HFFc6 (cell line): ENCODE results near the gene DST. TPM values are rescaled to one million over a fixed set of nuclear protein-coding genes. Genes with fewer than 3 reads are reported as not detected.

Experiments
- DNase-seq: peaks from one replicate; pipeline ENCODE4 v3.0.0-alpha.2; 2018
- H3K27ac Mint-ChIP-seq: 2 replicates; pipeline ENCODE4 v1.8.0; 2020; ENCODE audit warnings: mild to moderate bottlenecking, mixed read lengths
- H3K27me3 Mint-ChIP-seq: 2 replicates; pipeline ENCODE4 v1.8.0; 2021; ENCODE audit warnings: mild to moderate bottlenecking, moderate library complexity, mixed read lengths; ENCODE audit not compliant: insufficient read depth
- H3K36me3 Mint-ChIP-seq: 2 replicates; pipeline ENCODE4 v1.8.0; 2021; ENCODE audit warnings: low read depth, mixed read lengths
- H3K4me1 Mint-ChIP-seq: 2 replicates; pipeline ENCODE4 v1.8.0; 2020; ENCODE audit warnings: low read depth, mixed read lengths
- H3K4me3 Mint-ChIP-seq: 2 replicates; pipeline ENCODE4 v1.8.0; 2020; ENCODE audit warnings: mild to moderate bottlenecking, moderate library complexity, mixed read lengths
- H3K9me3 Mint-ChIP-seq: 2 replicates; pipeline ENCODE4 v1.8.0; 2020; ENCODE audit warnings: mild to moderate bottlenecking, mixed read lengths
- total RNA-seq, 6 experiments: library from RNA; stranded (reverse); fragmentation: NEBNext Ultra II Directional; extraction: Animal tissue kit (Norgen Biotek cat#: 25700); gene quantifications; 2 replicates in 1 of 6; 3 replicates in 5 of 6; pipeline ENCODE4 v1.2.3, GENCODE V29; 2021
- TF ChIP-seq, protein P1 (sequence below): fragments of 200-600 bp; sonication (generic); IDR thresholded peaks from 2 replicates; pipeline ENCODE4 v1.5.0; 2021; ENCODE audit warnings: antibody characterized with exemption, mild to moderate bottlenecking

Gene DST
- total RNA-seq, 6 experiments from 2014 or later, result 246 to 408 (median 279) TPM

DNA sequence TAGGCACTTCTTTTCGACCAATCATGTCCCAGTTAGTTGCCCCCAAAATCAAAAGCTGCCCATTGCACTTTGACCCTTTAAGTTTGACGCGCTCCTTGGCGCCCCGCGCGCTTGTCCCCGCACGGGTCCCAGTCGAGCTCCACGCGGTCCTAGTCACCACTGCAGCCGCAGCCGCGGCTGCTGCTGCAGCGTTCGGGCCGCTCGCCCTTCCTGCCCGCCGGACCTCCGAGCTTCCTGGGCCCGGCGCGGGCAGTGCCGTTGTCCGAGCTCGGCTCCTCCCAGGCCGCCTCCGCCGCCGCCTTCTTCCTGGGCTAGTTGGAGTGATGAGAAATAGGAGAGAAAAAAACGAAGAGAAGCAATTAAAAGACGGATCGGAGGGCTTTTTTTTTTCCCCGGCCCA, 209.6 kb downstream of the DST start:
- Mint-ChIP-seq H3K4me3 (peak overlapping the region; percentile 12; the same call in 1 of the 2 replicates), H3K27me3 (peaks cover 6% of the 10 kb centered on the region), H3K4me1 (peaks cover 29% of the 10 kb centered on the region), H3K9me3 (peaks cover 5% of the 10 kb centered on the region; the same call in 1 of the 2 replicates), H3K27ac (no peak overlapping the region), H3K36me3 (peaks cover 5% of the 10 kb centered on the region; the same call in 1 of the 2 replicates)
- no peak for DNase-seq
- TF ChIP-seq, protein P1, sequence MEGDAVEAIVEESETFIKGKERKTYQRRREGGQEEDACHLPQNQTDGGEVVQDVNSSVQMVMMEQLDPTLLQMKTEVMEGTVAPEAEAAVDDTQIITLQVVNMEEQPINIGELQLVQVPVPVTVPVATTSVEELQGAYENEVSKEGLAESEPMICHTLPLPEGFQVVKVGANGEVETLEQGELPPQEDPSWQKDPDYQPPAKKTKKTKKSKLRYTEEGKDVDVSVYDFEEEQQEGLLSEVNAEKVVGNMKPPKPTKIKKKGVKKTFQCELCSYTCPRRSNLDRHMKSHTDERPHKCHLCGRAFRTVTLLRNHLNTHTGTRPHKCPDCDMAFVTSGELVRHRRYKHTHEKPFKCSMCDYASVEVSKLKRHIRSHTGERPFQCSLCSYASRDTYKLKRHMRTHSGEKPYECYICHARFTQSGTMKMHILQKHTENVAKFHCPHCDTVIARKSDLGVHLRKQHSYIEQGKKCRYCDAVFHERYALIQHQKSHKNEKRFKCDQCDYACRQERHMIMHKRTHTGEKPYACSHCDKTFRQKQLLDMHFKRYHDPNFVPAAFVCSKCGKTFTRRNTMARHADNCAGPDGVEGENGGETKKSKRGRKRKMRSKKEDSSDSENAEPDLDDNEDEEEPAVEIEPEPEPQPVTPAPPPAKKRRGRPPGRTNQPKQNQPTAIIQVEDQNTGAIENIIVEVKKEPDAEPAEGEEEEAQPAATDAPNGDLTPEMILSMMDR, result no peak

DNA sequence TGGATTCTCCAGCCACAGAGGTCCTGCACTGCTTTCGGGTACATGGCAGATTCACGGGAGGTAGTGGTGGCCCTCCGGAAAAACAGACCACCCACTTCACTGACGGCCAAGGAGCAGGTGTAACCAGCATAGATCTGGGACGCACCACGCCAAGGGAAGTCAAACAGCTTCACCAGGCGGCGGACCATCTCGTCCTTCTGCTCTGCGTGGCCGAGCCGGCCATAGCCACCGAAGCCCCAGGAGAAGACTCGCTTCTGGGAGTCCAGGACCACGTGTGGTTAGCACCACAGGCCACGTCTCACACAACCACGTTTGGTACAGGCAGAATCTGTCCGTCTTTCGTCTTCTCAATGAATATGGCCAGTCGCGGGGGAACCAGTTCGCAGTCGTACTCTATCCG, 210.5 kb downstream of the DST start:
- H3K27me3 Mint-ChIP-seq, result peaks cover 8% of the 10 kb centered on the region
- H3K4me3 Mint-ChIP-seq, result no peak overlapping the region
- H3K36me3 Mint-ChIP-seq, result peaks cover 5% of the 10 kb centered on the region; the same call in 1 of the 2 replicates
- TF ChIP-seq, protein P1, result no peak
- H3K27ac Mint-ChIP-seq, result no peak overlapping the region
- peaks cover 20% of the 10 kb centered on the region for H3K4me1 Mint-ChIP-seq
- H3K9me3 Mint-ChIP-seq, result peaks cover 5% of the 10 kb centered on the region; the same call in 1 of the 2 replicates
- DNase-seq, result no peak

DNA sequence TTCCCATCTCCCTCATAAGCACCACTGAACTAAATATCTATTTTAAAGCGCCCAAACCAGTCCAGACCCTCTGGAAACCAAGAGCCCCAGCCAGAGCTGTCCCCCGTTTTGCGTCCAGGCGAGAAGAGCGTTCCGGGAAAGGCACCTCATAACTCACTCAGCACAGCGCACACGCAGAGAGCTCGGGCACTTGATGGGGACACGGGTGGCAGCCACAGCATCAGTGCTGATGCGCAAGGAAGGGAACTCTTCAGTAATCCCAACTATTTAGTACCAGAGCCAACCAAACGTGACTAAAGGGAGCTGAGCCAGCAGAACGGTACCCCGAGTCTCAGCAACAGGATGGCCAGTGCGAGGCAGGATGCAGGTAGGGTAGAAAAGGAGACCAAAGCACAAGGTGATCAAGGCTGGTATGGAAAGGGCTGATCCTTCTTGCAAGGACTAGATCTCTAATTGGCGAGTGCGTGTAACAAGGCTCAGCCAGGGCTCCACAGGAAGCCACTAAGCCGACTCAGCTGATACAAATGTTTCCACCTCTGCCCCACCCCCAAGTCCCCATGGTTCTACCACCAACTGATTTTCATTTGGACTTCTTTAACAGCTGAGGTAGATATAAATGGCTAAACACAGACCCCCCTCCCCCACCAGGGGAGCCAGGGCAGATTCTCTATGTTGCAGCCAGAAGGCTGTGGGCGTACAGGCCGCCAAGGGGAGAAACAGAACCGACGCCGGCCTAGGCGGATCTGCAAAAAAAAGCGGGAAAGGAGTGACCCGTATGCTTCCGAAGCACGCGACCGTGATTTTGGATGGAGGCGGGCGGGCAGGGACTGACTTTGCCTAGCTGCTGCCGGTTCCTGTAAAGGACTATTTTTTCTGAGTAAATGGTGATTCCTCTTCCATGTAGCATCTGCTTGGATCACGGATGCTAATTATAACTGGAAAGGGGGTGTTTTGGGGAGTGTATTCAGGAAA, 211.8 kb downstream of the DST start:
- H3K9me3 Mint-ChIP-seq, result peaks cover 5% of the 10 kb centered on the region; the same call in 1 of the 2 replicates

DNA sequence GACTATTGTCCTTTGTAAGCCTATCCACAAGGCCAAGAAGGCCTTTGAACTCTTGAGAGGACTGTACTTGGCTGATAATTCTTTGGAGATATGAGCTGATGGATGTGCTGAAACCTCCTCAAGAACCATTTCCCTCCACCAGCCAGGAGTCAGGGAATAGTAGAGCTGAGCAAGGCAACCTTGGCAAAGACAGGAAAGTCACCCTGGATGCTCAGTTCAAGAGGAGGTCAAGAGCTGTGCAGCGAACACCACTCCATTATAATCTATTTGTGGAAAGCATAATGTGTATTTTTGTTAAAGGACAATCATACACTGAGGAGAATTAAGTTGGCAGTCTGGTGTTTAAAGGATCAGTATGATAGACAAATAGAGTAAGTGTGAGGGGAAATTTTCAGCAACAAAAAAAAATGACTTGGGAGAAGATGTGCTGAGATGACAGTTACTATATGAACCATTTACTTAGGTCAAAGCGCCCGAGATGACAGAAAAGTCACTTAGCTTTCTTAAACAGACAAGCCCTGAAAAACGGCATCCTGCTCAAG, 218.1 kb downstream of the DST start:
- Mint-ChIP-seq H3K4me3 (no peak overlapping the region), H3K36me3 (no peaks in the 10 kb centered on the region), H3K9me3 (no peaks in the 10 kb centered on the region), H3K4me1 (peaks cover 12% of the 10 kb centered on the region), H3K27me3 (peaks cover 4% of the 10 kb centered on the region; the same call in 1 of the 2 replicates), H3K27ac (no peak overlapping the region)
- TF ChIP-seq, protein P1, result no peak
- no peak for DNase-seq

More for the DNA sequence above, 211.8 kb downstream of the DST start:
- Mint-ChIP-seq H3K36me3 (peaks cover 5% of the 10 kb centered on the region; the same call in 1 of the 2 replicates), H3K27me3 (peaks cover 6% of the 10 kb centered on the region), H3K4me1 (peaks cover 11% of the 10 kb centered on the region), H3K27ac (no peak overlapping the region), H3K4me3 (no peak overlapping the region)
- TF ChIP-seq, protein P1, result no peak
- DNase-seq, result no peak

DNA sequence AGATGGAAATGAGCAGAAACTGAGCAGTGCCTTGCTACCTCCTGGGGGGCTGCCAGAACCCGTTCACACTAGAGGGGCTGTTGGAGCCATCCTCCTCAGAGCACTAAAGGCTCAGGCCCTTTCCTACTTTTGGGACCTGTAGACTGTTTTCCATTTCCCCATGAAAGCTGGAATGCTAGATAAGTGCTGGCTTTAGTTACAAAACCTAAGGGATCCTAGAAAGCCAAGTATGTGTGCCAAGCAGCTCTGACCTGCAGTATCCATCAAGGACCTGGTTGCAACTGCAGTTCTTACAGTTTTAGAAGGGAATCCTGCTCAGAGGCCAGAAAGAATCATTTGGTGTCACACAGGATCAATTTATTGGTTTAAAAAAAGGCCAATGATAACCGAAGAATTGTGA, 218.6 kb downstream of the DST start:
- Mint-ChIP-seq H3K4me1 (peaks cover 13% of the 10 kb centered on the region), H3K27ac (no peak overlapping the region), H3K9me3 (no peaks in the 10 kb centered on the region), H3K4me3 (no peak overlapping the region), H3K36me3 (no peaks in the 10 kb centered on the region), H3K27me3 (peaks cover 4% of the 10 kb centered on the region; the same call in 1 of the 2 replicates)
- no peak for DNase-seq
- TF ChIP-seq, protein P1, result no peak
